Measurements from ENCODE around the gene GLIPR1L1. TPM values are rescaled to one million over a fixed set of nuclear protein-coding genes. Genes with fewer than 3 reads are reported as not detected.

Gene GLIPR1L1
- polyA plus RNA-seq, 1 donor from 2014 or later = not detected

DNA sequence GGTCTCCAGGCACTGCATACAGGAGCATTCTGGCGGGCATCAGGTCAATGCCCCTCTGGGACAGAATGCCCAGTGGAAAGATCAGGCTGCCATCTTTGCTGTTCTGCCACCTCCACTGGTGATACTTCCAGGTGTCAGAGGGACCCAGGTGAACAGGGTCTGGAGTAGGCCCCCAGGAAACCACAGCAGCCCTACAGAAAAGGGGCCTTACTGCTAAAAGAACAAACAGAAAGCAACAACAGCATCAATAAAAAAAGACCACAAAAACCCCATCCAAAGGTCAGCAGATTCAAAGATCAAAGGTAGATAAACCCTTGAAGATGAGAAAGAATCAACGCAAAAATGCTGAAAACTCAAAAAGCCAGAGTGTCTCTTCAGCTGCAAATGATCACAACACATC lies 15.9 kb downstream of the GLIPR1L1 start:
- Histone ChIP-seq H4K20me1 (ENCODE audit: insufficient read depth) (no peaks in the 10 kb centered on the region), H2AFZ (ENCODE audit: low read depth, low read length) (no peak overlapping the region), H3K4me3 (ENCODE audit: low read length) (no peak overlapping the region), H3K9me2 (ENCODE audit: insufficient read depth, low read length) (no peaks in the 10 kb centered on the region), H3K79me2 (replicated peaks; ENCODE audit: insufficient read depth, low read length) (no peaks in the 10 kb centered on the region), H3K27me3 (ENCODE audit: insufficient read depth, low read depth, low read length) (no peaks in the 10 kb centered on the region), H3F3A (ENCODE audit: insufficient read depth, low read length, poor library complexity, severe bottlenecking) (no peaks in the 10 kb centered on the region), H3K4me2 (ENCODE audit: low read length) (no peak overlapping the region), H3K27ac (ENCODE audit: low read length) (no peak overlapping the region), H3K36me3 (ENCODE audit: insufficient read depth, low read length) (no peaks in the 10 kb centered on the region), H3K9ac (ENCODE audit: low read length) (no peak overlapping the region), H3K9me3 (ENCODE audit: low read length) (peaks cover 2% of the 10 kb centered on the region)
- TF ChIP-seq TAF1 (IDR thresholded peaks at IDR 0.05; ENCODE audit: low read depth) (no peak), EZH2 (IDR thresholded peaks at IDR 0.05; ENCODE audit: borderline replicate concordance, insufficient read depth, low read length, poor library complexity, severe bottlenecking) (no peak)

- no peak overlapping the region for H3K4me2 ChIP-seq (ENCODE audit: low read length)
- H3K9me3 ChIP-seq (ENCODE audit: low read length) = peaks cover 2% of the 10 kb centered on the region
- no peaks in the 10 kb centered on the region for H3K79me2 ChIP-seq (replicated peaks; ENCODE audit: insufficient read depth, low read length)
- no peaks in the 10 kb centered on the region for H4K20me1 ChIP-seq (ENCODE audit: insufficient read depth)
- H3K36me3 ChIP-seq (ENCODE audit: insufficient read depth, low read length) = no peaks in the 10 kb centered on the region
- no peaks in the 10 kb centered on the region for H3K9me2 ChIP-seq (ENCODE audit: insufficient read depth, low read length)
- no peaks in the 10 kb centered on the region for H3K27me3 ChIP-seq (ENCODE audit: insufficient read depth, low read depth, low read length)
- TF ChIP-seq EP300 (conservative IDR thresholded peaks at IDR 0.05; ENCODE audit: poor library complexity, severe bottlenecking) (no peak), CTCF (IDR thresholded peaks at IDR 0.05; ENCODE audit: poor library complexity, severe bottlenecking) (no peak), MXI1 (conservative IDR thresholded peaks at IDR 0.05; ENCODE audit: poor library complexity, severe bottlenecking) (no peak), POLR2AphosphoS5 (IDR thresholded peaks at IDR 0.05) (no peak), SMC3 (conservative IDR thresholded peaks at IDR 0.05; ENCODE audit: poor library complexity) (no peak), TAF1 (IDR thresholded peaks at IDR 0.05; ENCODE audit: low read depth) (no peak), RAD21 (conservative IDR thresholded peaks at IDR 0.05) (no peak), EZH2 (IDR thresholded peaks at IDR 0.05; ENCODE audit: borderline replicate concordance, insufficient read depth, low read length, poor library complexity, severe bottlenecking) (no peak)
- TF ChIP-seq, protein P1, sequence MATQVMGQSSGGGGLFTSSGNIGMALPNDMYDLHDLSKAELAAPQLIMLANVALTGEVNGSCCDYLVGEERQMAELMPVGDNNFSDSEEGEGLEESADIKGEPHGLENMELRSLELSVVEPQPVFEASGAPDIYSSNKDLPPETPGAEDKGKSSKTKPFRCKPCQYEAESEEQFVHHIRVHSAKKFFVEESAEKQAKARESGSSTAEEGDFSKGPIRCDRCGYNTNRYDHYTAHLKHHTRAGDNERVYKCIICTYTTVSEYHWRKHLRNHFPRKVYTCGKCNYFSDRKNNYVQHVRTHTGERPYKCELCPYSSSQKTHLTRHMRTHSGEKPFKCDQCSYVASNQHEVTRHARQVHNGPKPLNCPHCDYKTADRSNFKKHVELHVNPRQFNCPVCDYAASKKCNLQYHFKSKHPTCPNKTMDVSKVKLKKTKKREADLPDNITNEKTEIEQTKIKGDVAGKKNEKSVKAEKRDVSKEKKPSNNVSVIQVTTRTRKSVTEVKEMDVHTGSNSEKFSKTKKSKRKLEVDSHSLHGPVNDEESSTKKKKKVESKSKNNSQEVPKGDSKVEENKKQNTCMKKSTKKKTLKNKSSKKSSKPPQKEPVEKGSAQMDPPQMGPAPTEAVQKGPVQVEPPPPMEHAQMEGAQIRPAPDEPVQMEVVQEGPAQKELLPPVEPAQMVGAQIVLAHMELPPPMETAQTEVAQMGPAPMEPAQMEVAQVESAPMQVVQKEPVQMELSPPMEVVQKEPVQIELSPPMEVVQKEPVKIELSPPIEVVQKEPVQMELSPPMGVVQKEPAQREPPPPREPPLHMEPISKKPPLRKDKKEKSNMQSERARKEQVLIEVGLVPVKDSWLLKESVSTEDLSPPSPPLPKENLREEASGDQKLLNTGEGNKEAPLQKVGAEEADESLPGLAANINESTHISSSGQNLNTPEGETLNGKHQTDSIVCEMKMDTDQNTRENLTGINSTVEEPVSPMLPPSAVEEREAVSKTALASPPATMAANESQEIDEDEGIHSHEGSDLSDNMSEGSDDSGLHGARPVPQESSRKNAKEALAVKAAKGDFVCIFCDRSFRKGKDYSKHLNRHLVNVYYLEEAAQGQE (IDR thresholded peaks at IDR 0.05; ENCODE audit: borderline replicate concordance) = no peak
- H2AFZ ChIP-seq (ENCODE audit: low read depth, low read length) = no peak overlapping the region
- no peak overlapping the region for H3K4me3 ChIP-seq (ENCODE audit: low read length)
- no peaks in the 10 kb centered on the region for H3F3A ChIP-seq (ENCODE audit: insufficient read depth, low read length, poor library complexity, severe bottlenecking)
- no peak overlapping the region for H3K27ac ChIP-seq (ENCODE audit: low read length)
- no peak overlapping the region for H3K9ac ChIP-seq (ENCODE audit: low read length)
Observed at GRCh38 chr12:75354011-75354410, 19.5 kb downstream of the GLIPR1L1 start.

GRCh38 chr12:75360920-75361319 lies 26.4 kb downstream of the GLIPR1L1 start:
- no peaks in the 10 kb centered on the region for H3K79me2 ChIP-seq (replicated peaks; ENCODE audit: insufficient read depth, low read length)
- H2AFZ ChIP-seq (ENCODE audit: low read depth, low read length) = no peak overlapping the region
- no peak overlapping the region for H3K4me3 ChIP-seq (ENCODE audit: low read length)
- no peak overlapping the region for H3K9ac ChIP-seq (ENCODE audit: low read length)
- no peaks in the 10 kb centered on the region for H3F3A ChIP-seq (ENCODE audit: insufficient read depth, low read length, poor library complexity, severe bottlenecking)
- H3K27me3 ChIP-seq (ENCODE audit: insufficient read depth, low read depth, low read length) = no peaks in the 10 kb centered on the region
- no peaks in the 10 kb centered on the region for H4K20me1 ChIP-seq (ENCODE audit: insufficient read depth)
- H3K27ac ChIP-seq (ENCODE audit: low read length) = no peak overlapping the region
- no peak overlapping the region for H3K4me2 ChIP-seq (ENCODE audit: low read length)
- TF ChIP-seq POLR2AphosphoS5 (IDR thresholded peaks at IDR 0.05) (no peak), MXI1 (conservative IDR thresholded peaks at IDR 0.05; ENCODE audit: poor library complexity, severe bottlenecking) (no peak), SMC3 (conservative IDR thresholded peaks at IDR 0.05; ENCODE audit: poor library complexity) (no peak), EP300 (conservative IDR thresholded peaks at IDR 0.05; ENCODE audit: poor library complexity, severe bottlenecking) (no peak), CTCF (IDR thresholded peaks at IDR 0.05; ENCODE audit: poor library complexity, severe bottlenecking) (no peak), TAF1 (IDR thresholded peaks at IDR 0.05; ENCODE audit: low read depth) (no peak), RAD21 (conservative IDR thresholded peaks at IDR 0.05) (no peak), EZH2 (IDR thresholded peaks at IDR 0.05; ENCODE audit: borderline replicate concordance, insufficient read depth, low read length, poor library complexity, severe bottlenecking) (no peak)
- TF ChIP-seq, protein P1 (IDR thresholded peaks at IDR 0.05; ENCODE audit: borderline replicate concordance) = no peak
- no peaks in the 10 kb centered on the region for H3K9me3 ChIP-seq (ENCODE audit: low read length)
- no peaks in the 10 kb centered on the region for H3K9me2 ChIP-seq (ENCODE audit: insufficient read depth, low read length)
- H3K36me3 ChIP-seq (ENCODE audit: insufficient read depth, low read length) = no peaks in the 10 kb centered on the region
